Measurements from ENCODE around the gene NECTIN4.

DNA sequence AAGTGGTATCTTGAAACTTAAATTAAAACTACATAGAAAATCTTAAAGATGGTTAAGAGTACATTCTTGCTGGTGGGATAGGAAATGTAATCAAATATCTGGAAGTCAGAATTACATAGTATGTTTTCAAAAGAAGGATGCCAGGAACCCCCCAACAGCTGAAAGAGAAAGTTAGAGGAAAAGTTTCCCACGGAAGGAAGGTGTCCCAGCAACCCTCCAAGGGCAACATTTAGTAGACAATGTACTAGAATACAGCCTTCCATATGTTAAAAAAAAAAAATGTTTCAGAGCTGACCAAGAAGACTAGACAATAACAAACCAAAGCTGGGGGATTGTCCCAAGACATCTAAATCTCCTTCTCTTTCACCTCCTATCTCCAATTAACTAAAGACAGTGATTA, 40.9 kb upstream of the NECTIN4 start:
- TF ChIP-seq CEBPB (IDR thresholded peaks at IDR 0.05) = no peak
- TF ChIP-seq, protein P1, sequence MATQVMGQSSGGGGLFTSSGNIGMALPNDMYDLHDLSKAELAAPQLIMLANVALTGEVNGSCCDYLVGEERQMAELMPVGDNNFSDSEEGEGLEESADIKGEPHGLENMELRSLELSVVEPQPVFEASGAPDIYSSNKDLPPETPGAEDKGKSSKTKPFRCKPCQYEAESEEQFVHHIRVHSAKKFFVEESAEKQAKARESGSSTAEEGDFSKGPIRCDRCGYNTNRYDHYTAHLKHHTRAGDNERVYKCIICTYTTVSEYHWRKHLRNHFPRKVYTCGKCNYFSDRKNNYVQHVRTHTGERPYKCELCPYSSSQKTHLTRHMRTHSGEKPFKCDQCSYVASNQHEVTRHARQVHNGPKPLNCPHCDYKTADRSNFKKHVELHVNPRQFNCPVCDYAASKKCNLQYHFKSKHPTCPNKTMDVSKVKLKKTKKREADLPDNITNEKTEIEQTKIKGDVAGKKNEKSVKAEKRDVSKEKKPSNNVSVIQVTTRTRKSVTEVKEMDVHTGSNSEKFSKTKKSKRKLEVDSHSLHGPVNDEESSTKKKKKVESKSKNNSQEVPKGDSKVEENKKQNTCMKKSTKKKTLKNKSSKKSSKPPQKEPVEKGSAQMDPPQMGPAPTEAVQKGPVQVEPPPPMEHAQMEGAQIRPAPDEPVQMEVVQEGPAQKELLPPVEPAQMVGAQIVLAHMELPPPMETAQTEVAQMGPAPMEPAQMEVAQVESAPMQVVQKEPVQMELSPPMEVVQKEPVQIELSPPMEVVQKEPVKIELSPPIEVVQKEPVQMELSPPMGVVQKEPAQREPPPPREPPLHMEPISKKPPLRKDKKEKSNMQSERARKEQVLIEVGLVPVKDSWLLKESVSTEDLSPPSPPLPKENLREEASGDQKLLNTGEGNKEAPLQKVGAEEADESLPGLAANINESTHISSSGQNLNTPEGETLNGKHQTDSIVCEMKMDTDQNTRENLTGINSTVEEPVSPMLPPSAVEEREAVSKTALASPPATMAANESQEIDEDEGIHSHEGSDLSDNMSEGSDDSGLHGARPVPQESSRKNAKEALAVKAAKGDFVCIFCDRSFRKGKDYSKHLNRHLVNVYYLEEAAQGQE (IDR thresholded peaks at IDR 0.05; ENCODE audit: low read depth) = no peak
- TF ChIP-seq CREB1 (IDR thresholded peaks at IDR 0.05; ENCODE audit: low read depth) = no peak
- no peak for TF ChIP-seq EGR1 (IDR thresholded peaks at IDR 0.05)
- no peak for TF ChIP-seq YY1 (IDR thresholded peaks at IDR 0.05; ENCODE audit: low read depth)
- TF ChIP-seq EP300 (IDR thresholded peaks at IDR 0.05; ENCODE audit: borderline replicate concordance) = no peak
- TF ChIP-seq RAD21 (IDR thresholded peaks at IDR 0.05; ENCODE audit: low read depth) = no peak
- TF ChIP-seq, protein P2, sequence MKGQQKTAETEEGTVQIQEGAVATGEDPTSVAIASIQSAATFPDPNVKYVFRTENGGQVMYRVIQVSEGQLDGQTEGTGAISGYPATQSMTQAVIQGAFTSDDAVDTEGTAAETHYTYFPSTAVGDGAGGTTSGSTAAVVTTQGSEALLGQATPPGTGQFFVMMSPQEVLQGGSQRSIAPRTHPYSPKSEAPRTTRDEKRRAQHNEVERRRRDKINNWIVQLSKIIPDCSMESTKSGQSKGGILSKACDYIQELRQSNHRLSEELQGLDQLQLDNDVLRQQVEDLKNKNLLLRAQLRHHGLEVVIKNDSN (IDR thresholded peaks at IDR 0.05) = no peak
- TF ChIP-seq, protein P3, sequence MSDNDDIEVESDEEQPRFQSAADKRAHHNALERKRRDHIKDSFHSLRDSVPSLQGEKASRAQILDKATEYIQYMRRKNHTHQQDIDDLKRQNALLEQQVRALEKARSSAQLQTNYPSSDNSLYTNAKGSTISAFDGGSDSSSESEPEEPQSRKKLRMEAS (IDR thresholded peaks at IDR 0.05) = no peak
